Omental fat pad (tissue), 4 donors: ENCODE data around the gene PLPP1. TPM values are rescaled to one million over a fixed set of nuclear protein-coding genes. Genes with fewer than 3 reads are reported as not detected.

ENCODE experiments used
- ATAC-seq: fragments of 150-250 bp; one replicate; pipeline ENCODE4 v1.9.1; 2016; ENCODE audit warnings: mild to moderate bottlenecking, moderate library complexity; ENCODE audit not compliant: low FRiP score
- DNase-seq: peaks from one replicate; pipeline ENCODE4 v3.0.0-alpha.2; 2019; ENCODE audit warnings: low spot score
- total RNA-seq, 4 donors: library from RNA; depleted of rRNA; stranded (reverse); fragments of >200 nt; gene quantifications; one replicate each; pipeline ENCODE4 v1.1.0, GENCODE V29; 2016
- TF ChIP-seq, protein P1 (sequence below), 3 donors: fragments of 450-650 bp; IDR thresholded peaks; one replicate each; pipeline ENCODE4 v1.5.1; 2016 to 2017; ENCODE audit warnings: antibody characterized with exemption in 3 of 3, mild to moderate bottlenecking in 3 of 3, moderate library complexity in 2 of 3

Gene PLPP1
- total RNA-seq, 4 donors from 2014 or later: 248 to 593 (median 409) TPM

DNA sequence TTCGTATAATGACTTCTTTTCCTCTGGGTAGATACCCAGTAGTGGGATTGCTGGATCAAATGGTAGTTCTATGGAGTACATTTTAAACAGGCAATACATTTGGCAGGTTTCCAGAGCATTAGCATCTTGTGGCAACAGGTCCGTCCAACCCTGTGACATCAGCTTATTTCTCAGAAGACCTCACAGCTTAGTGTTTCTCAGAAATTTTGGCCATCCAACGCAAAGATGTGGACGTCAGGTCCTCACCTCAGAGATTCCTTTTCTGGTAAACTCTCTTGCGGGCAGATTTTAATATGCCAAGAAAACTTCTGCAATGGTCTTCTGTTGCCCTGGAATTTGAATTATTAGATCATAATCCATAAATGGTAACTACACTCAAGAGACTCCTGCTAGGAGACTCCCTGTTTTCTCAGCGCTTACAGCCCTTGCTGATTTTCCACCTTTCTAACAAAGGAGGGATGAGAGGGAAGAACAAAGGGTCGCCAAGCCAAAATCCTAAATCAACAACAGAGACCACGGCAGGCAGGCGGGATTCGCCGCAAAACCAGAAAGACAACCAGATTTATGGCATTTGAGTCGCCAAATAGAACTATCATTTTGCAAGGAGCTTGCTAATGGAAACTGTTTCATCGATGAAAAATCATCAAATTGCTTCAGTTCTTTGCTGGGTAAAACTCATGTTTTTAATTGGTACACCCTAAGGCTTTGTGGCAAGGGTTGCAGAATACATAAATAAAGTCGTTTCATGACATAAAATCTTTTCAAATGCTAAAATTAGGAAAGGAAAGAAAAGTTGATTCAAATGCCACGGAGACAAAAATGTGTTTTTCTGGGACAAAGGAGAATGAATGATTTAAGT lies 34.1 kb upstream of the PLPP1 start:
- TF ChIP-seq, protein P1, sequence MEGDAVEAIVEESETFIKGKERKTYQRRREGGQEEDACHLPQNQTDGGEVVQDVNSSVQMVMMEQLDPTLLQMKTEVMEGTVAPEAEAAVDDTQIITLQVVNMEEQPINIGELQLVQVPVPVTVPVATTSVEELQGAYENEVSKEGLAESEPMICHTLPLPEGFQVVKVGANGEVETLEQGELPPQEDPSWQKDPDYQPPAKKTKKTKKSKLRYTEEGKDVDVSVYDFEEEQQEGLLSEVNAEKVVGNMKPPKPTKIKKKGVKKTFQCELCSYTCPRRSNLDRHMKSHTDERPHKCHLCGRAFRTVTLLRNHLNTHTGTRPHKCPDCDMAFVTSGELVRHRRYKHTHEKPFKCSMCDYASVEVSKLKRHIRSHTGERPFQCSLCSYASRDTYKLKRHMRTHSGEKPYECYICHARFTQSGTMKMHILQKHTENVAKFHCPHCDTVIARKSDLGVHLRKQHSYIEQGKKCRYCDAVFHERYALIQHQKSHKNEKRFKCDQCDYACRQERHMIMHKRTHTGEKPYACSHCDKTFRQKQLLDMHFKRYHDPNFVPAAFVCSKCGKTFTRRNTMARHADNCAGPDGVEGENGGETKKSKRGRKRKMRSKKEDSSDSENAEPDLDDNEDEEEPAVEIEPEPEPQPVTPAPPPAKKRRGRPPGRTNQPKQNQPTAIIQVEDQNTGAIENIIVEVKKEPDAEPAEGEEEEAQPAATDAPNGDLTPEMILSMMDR (IDR thresholded peaks at IDR 0.05): no peak
- ATAC-seq: peak; percentile 32
- no peak for DNase-seq

DNA sequence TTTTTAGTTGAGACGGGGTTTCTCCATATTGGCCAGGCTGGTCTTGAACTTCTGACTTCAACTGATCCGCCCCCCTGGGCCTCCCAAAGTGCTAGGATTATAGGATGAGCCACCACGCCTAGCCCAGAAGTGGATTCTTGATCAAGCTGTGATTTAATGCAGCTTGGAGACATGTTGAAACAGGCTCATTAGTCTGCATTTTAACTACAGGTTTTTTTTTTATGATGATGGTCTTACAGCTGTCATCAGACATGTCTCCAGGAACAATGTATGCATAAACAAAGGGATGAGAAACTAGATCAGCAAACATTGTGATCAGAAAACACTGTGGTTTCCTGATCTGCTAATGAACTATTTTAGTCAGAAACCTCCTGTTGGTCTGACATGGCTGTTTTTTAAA lies 30.0 kb upstream of the PLPP1 start:
- ATAC-seq (no peak), DNase-seq (no peak)
- TF ChIP-seq, protein P1 (IDR thresholded peaks at IDR 0.05): no peak

DNA sequence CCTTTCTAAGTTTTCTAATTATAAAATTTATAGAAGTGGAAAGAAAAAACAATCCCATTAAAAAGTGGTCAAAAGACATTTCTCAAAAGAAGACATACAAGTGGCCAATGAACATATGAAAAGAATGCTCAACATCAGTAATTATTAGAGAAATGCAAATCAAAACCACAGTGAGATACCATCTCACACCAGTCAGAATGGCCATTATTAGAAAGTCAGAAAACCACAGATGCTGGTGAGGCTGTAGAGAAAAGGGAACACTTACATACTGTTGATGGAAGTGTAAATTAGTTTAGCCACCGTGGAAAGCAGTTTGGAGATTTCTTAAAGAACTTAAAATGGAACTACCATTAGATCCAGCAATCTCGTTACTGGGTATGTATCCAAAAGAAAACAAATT lies 23.7 kb upstream of the PLPP1 start:
- DNase-seq (no peak), ATAC-seq (no peak)
- TF ChIP-seq, protein P1 (IDR thresholded peaks at IDR 0.05): no peak

DNA sequence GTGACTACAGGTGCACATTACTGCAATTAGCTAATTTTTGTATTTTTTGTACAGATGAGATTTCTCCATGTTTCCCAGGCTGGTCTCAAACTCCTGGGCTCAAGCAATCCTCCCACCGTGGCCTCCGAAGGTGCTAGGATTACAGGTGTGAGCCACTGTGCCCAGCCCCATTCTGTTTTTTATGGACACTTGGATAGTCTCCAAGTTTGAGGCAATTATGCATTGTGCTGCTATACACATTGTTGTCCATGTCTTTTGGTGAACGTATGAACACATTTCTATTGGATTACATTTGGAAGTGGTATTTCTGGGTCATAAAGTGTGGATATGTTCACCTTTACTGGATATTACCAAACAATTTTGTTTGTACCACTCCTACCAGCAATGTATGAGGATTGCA lies 22.4 kb upstream of the PLPP1 start:
- DNase-seq: no peak
- ATAC-seq: no peak
- TF ChIP-seq, protein P1 (IDR thresholded peaks at IDR 0.05): no peak

DNA sequence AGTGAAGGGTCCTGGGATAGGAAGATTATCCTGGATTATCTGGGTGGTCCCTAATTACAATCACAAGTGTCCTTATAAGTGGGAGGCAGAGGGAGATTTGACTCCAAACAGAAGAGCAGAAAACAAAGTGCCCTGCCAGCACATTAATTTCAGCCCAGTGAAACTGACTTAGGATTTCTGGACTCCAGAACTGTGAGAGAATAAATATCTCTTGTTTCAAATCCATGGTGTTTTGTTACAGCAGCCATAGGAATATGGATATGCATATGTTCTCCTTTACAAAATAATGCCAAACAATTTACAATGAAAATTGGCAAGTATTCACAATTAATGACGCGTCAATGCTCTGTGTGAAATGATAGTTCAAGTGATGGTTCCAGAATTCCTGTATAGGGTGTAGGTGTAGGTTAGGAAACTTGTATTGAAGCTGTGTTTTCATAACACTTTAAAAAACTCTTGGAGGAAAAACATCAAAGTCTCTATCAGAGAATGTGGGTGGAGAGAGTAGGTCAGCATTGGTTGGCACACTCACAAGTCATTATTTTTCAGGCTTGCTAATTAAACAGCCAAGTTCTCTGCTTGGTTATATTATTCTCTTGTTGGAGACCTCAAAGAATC lies 19.9 kb upstream of the PLPP1 start:
- DNase-seq (no peak), ATAC-seq (peak; percentile 41)
- TF ChIP-seq, protein P1 (IDR thresholded peaks at IDR 0.05): no peak

DNA sequence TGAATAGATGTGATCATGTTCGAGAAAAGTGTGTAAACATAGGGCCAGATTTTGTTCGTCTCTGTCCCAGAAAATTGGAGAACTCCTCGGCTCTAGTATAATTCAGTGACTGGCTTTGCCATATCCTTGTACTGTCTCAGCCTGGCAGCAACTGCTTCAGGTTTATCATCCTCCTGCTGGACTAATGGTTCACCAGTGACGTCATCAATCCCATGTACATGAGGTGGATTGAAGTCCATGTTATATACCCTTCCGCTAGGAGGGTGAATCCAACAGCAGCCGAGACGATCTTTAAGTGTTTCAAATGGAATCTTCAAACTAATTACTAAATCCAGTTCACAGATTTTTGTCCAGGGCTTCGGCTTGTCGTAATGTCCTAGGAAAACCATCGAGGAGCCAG lies 17.1 kb upstream of the PLPP1 start:
- no peak for DNase-seq
- no peak for ATAC-seq
- TF ChIP-seq, protein P1 (IDR thresholded peaks at IDR 0.05): no peak

DNA sequence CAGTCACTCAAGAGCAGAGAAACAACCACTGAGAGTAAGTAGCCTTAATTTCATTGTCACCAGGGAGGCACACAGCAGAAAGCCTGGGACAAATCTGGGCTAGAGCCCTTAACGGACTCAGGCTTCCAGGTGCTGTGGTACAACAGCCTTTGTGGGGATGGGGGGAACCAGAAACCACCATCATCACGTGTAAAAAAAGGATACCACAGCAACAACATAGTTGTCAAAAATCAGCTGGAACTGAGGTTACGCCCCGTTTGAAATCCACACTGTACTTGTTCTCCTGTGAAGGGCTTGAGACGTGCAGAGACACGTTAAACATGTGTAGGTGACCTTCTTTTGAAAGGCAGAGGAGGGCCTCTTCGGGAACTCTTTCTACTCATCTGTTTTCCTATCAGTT lies 16.6 kb upstream of the PLPP1 start:
- TF ChIP-seq, protein P1 (IDR thresholded peaks at IDR 0.05): no peak
- no peak for DNase-seq
- no peak for ATAC-seq
